HG02759 (cell line): ENCODE measurements around the gene ATP6AP1.

Source experiments
- ATAC-seq: cut with Tn5 transposase; IDR thresholded peaks from one replicate; pipeline ENCODE4 v1.9.1; 2021; ENCODE audit warnings: mild to moderate bottlenecking, moderate library complexity; ENCODE audit not compliant: unreplicated experiment

ATP6AP1 gene

GRCh38 chrX:154470434-154470833 lies 42.0 kb downstream of the ATP6AP1 start:
- no peak for ATAC-seq

GRCh38 chrX:154470914-154471568 lies 42.6 kb downstream of the ATP6AP1 start:
- no peak for ATAC-seq

GRCh38 chrX:154471839-154472684 lies 43.6 kb downstream of the ATP6AP1 start:
- ATAC-seq, result no peak

- no peak for ATAC-seq
Measured at GRCh38 chrX:154472685-154473632, 44.5 kb downstream of the ATP6AP1 start.

- ATAC-seq, result no peak
Measured at GRCh38 chrX:154473683-154474082, 45.2 kb downstream of the ATP6AP1 start.

GRCh38 chrX:154476821-154477220 lies 48.3 kb downstream of the ATP6AP1 start:
- no peak for ATAC-seq

GRCh38 chrX:154477891-154478477 lies 49.5 kb downstream of the ATP6AP1 start:
- no peak for ATAC-seq

GRCh38 chrX:154478728-154479622 lies 50.5 kb downstream of the ATP6AP1 start, which contains the start of gene LAGE3:
LAGE3 (minus strand) TSS chrX:154479281; CDS start chrX:154478915, 366 bp downstream.
- peak; percentile 90 for ATAC-seq

- no peak for ATAC-seq
Measured at GRCh38 chrX:154481195-154481594, 52.7 kb downstream of the ATP6AP1 start.

- ATAC-seq, result no peak
Measured at GRCh38 chrX:154481911-154482601, 53.6 kb downstream of the ATP6AP1 start.

- no peak for ATAC-seq
Measured at GRCh38 chrX:154482786-154483185, 54.3 kb downstream of the ATP6AP1 start.

- no peak for ATAC-seq
Measured at GRCh38 chrX:154483325-154483724, 54.8 kb downstream of the ATP6AP1 start.

GRCh38 chrX:154484255-154485149 lies 56.0 kb downstream of the ATP6AP1 start:
- ATAC-seq, result no peak

GRCh38 chrX:154485150-154486051 lies 56.9 kb downstream of the ATP6AP1 start:
- ATAC-seq, result no peak

GRCh38 chrX:154486052-154486395 lies 57.5 kb downstream of the ATP6AP1 start:
- no peak for ATAC-seq
